Hepatocyte (in vitro differentiated cells): ENCODE data around the gene NOSIP. TPM values are rescaled to one million over a fixed set of nuclear protein-coding genes. Genes with fewer than 3 reads are reported as not detected.

Source experiments
- DNase-seq: peaks from one replicate; pipeline ENCODE4 v3.0.0-alpha.2; 2016; ENCODE audit warnings: low spot score
- H2AFZ ChIP-seq: fragments of 200-600 bp; sonication (generic); 2 replicates; pipeline ENCODE4 v1.6.0; 2016; ENCODE audit warnings: antibody characterized with exemption, mild to moderate bottlenecking
- H3K27ac ChIP-seq: fragments of 200-600 bp; sonication (generic); 2 replicates; pipeline ENCODE4 v1.5.1; 2016; ENCODE audit warnings: mild to moderate bottlenecking
- H3K27me3 ChIP-seq: fragments of 200-600 bp; sonication (generic); 2 replicates; pipeline ENCODE4 v1.6.1; 2016
- H3K36me3 ChIP-seq: fragments of 200-600 bp; sonication (generic); replicated peaks from 2 replicates; pipeline ENCODE4 v1.5.1; 2016; ENCODE audit warnings: low read depth; ENCODE audit not compliant: insufficient read depth
- H3K4me1 ChIP-seq: fragments of 200-600 bp; sonication (generic); 2 replicates; pipeline ENCODE4 v1.5.1; 2016; ENCODE audit warnings: mild to moderate bottlenecking, moderate library complexity; ENCODE audit not compliant: insufficient read depth
- H3K4me2 ChIP-seq: fragments of 200-600 bp; sonication (generic); 2 replicates; pipeline ENCODE4 v1.6.0; 2016
- H3K4me3 ChIP-seq: fragments of 200-600 bp; sonication (generic); 2 replicates; pipeline ENCODE4 v1.5.1; 2016; ENCODE audit warnings: mild to moderate bottlenecking
- H3K79me2 ChIP-seq: fragments of 200-600 bp; sonication (generic); 2 replicates; pipeline ENCODE4 v1.6.0; 2017; ENCODE audit warnings: mild to moderate bottlenecking
- H3K9me2 ChIP-seq: fragments of 200-600 bp; sonication (generic); replicated peaks from 2 replicates; pipeline ENCODE4 v1.6.0; 2017; ENCODE audit warnings: mild to moderate bottlenecking; ENCODE audit not compliant: insufficient read depth
- H3K9me3 ChIP-seq: fragments of 200-600 bp; sonication (generic); 2 replicates; pipeline ENCODE4 v1.5.1; 2016; ENCODE audit warnings: low read depth, mild to moderate bottlenecking
- H4K20me1 ChIP-seq: fragments of 200-600 bp; sonication (generic); 2 replicates; pipeline ENCODE4 v1.6.0; 2016; ENCODE audit warnings: mild to moderate bottlenecking; ENCODE audit not compliant: insufficient read depth, poor library complexity, severe bottlenecking
- CTCF ChIP-seq: fragments of 200-600 bp; sonication (generic); IDR thresholded peaks from 2 replicates; pipeline ENCODE4 v1.5.1; 2016; ENCODE audit warnings: antibody characterized with exemption, mild to moderate bottlenecking; ENCODE audit not compliant: poor library complexity
- EZH2 ChIP-seq: fragments of 200-600 bp; sonication (generic); IDR thresholded peaks from 2 replicates; pipeline ENCODE4 v1.6.1; 2016; ENCODE audit warnings: antibody characterized with exemption, mild to moderate bottlenecking, borderline replicate concordance
- EZH2phosphoT487 ChIP-seq: fragments of 200-600 bp; sonication (generic); IDR thresholded peaks from one replicate; pipeline ENCODE4 v1.6.1; 2018; ENCODE audit warnings: antibody characterized with exemption, mild to moderate bottlenecking, low read depth, moderate library complexity; ENCODE audit not compliant: unreplicated experiment, severe bottlenecking
- WGBS: methylation state at CpG from one replicate; pipeline ENCODE4 v1.1.6; 2016; ENCODE audit warnings: low lambda C conversion rate; ENCODE audit errors: missing lambda C conversion rate; 5-methylcytosine and 5-hydroxymethylcytosine counted together
- polyA plus RNA-seq: library from polyadenylated mRNA; unstranded; fragments of >200 nt; fragmentation: Nextera tagmentation; extraction: Ambion mirVana; gene quantifications from 2 replicates; pipeline ENCODE4 v1.2.1, GENCODE V29; 2016
- small RNA-seq: library from RNA; depleted of rRNA; stranded (forward); fragments of <200 nt; gene quantifications from one replicate; pipeline ENCODE3, GENCODE V24; 2014
- total RNA-seq: library from RNA; depleted of rRNA; stranded (reverse); fragments of >200 nt; gene quantifications from 2 replicates; pipeline ENCODE4 v1.2.3, GENCODE V29; 2014

Gene NOSIP
- total and polyA plus RNA-seq, 2 experiments from 2014 or later, result 52.8 to 93.9 TPM

GRCh38 chr19:49507803-49508494, 72.4 kb downstream of the NOSIP start:
- Histone ChIP-seq H3K27ac (no peak overlapping the region), H3K27me3 (no peaks in the 10 kb centered on the region), H3K9me2 (no peaks in the 10 kb centered on the region), H2AFZ (no peak overlapping the region), H3K79me2 (no peaks in the 10 kb centered on the region), H3K4me3 (no peak overlapping the region), H3K36me3 (no peaks in the 10 kb centered on the region), H3K4me1 (peaks cover 18% of the 10 kb centered on the region), H3K9me3 (no peaks in the 10 kb centered on the region), H4K20me1 (no peaks in the 10 kb centered on the region), H3K4me2 (no peak overlapping the region)
- WGBS, result 84% methylated on average over 12 of the region's 12 CpGs
- TF ChIP-seq EZH2phosphoT487, result no peak
- no peak for TF ChIP-seq CTCF
- no peak for TF ChIP-seq EZH2
- DNase-seq, result no peak

- Histone ChIP-seq H3K27ac (no peak overlapping the region), H3K27me3 (no peaks in the 10 kb centered on the region), H2AFZ (no peak overlapping the region), H3K36me3 (no peaks in the 10 kb centered on the region), H3K4me1 (peaks cover 11% of the 10 kb centered on the region), H3K79me2 (no peaks in the 10 kb centered on the region), H4K20me1 (no peaks in the 10 kb centered on the region), H3K4me2 (no peak overlapping the region), H3K4me3 (no peak overlapping the region), H3K9me3 (no peaks in the 10 kb centered on the region), H3K9me2 (no peaks in the 10 kb centered on the region)
- peak; percentile 79 for DNase-seq
- WGBS, result 10% methylated on average over 6 of the region's 8 CpGs
- TF ChIP-seq EZH2 (no peak), CTCF (peak; percentile 75), EZH2phosphoT487 (no peak)
Measured at GRCh38 chr19:49506575-49507105, 73.7 kb downstream of the NOSIP start.

Small RNAs within 50 kb of the gene (small RNA-seq; reads per million reads assigned to genes)
- gene RF00019, result not detected

Other genes starting within 250 kb of the NOSIP start
- 0.27 and 1.9 TPM in 2 replicates for gene CD37, start 245.2 kb downstream of the NOSIP start, total RNA-seq
- gene CD37, start 245.2 kb downstream of the NOSIP start, polyA plus RNA-seq, result 6.6 and 12.4 TPM in 2 replicates
- 35.4 and 42.2 TPM in 2 replicates for gene TEAD2, start 218.1 kb downstream of the NOSIP start, total RNA-seq
- gene TEAD2, start 218.1 kb downstream of the NOSIP start, polyA plus RNA-seq, result 36.1 and 41.4 TPM in 2 replicates
- 2.2 and 2.9 TPM in 2 replicates for gene DKKL1, start 216.7 kb downstream of the NOSIP start, total RNA-seq
- gene DKKL1, start 216.7 kb downstream of the NOSIP start, polyA plus RNA-seq, result 4.0 and 6.0 TPM in 2 replicates
- gene KASH5, start 192.3 kb downstream of the NOSIP start, total RNA-seq, result not detected in 2 replicates
- gene KASH5, start 192.3 kb downstream of the NOSIP start, polyA plus RNA-seq, result not detected in 2 replicates
- gene PTH2, start 157.1 kb downstream of the NOSIP start, total RNA-seq, result not detected in 2 replicates
- gene PTH2, start 157.1 kb downstream of the NOSIP start, polyA plus RNA-seq, result not detected in 2 replicates
- not detected in 2 replicates for gene GFY, start 155.2 kb downstream of the NOSIP start, total RNA-seq
- not detected in 2 replicates for gene GFY, start 155.2 kb downstream of the NOSIP start, polyA plus RNA-seq
- 0.13 TPM in 1 of 2 replicates, not detected in the other for gene SLC17A7, start 139.0 kb downstream of the NOSIP start, total RNA-seq
- 0.51 TPM in 1 of 2 replicates, not detected in the other for gene SLC17A7, start 139.0 kb downstream of the NOSIP start, polyA plus RNA-seq
- 72.1 and 73.2 TPM in 2 replicates for gene PIH1D1, start 128.7 kb downstream of the NOSIP start, total RNA-seq
- gene PIH1D1, start 128.7 kb downstream of the NOSIP start, polyA plus RNA-seq, result 79.8 and 98.9 TPM in 2 replicates
- gene ALDH16A1, start 127.3 kb downstream of the NOSIP start, total RNA-seq, result 29.9 and 32.4 TPM in 2 replicates
- gene ALDH16A1, start 127.3 kb downstream of the NOSIP start, polyA plus RNA-seq, result 36.5 and 38.7 TPM in 2 replicates
- 0.24 and 1.3 TPM in 2 replicates for gene FLT3LG, start 106.3 kb downstream of the NOSIP start, total RNA-seq
- gene FLT3LG, start 106.3 kb downstream of the NOSIP start, polyA plus RNA-seq, result 2.8 and 3.0 TPM in 2 replicates
- 1,997 and 2,349 TPM in 2 replicates for gene RPL13A, start 92.9 kb downstream of the NOSIP start, total RNA-seq
- 904 and 953 TPM in 2 replicates for gene RPL13A, start 92.9 kb downstream of the NOSIP start, polyA plus RNA-seq
- gene RPS11, start 84.1 kb downstream of the NOSIP start, total RNA-seq, result 3,532 and 3,955 TPM in 2 replicates
- 672 and 689 TPM in 2 replicates for gene RPS11, start 84.1 kb downstream of the NOSIP start, polyA plus RNA-seq
- 313 and 321 TPM in 2 replicates for gene FCGRT, start 67.9 kb downstream of the NOSIP start, total RNA-seq
- 509 and 519 TPM in 2 replicates for gene FCGRT, start 67.9 kb downstream of the NOSIP start, polyA plus RNA-seq
- gene RCN3, start 52.6 kb downstream of the NOSIP start, total RNA-seq, result 20.5 and 25.8 TPM in 2 replicates
- 81.4 and 85.4 TPM in 2 replicates for gene RCN3, start 52.6 kb downstream of the NOSIP start, polyA plus RNA-seq
- 6.0 and 10.2 TPM in 2 replicates for gene PRRG2, start 760 bp upstream of the NOSIP start, total RNA-seq
- gene PRRG2, start 760 bp upstream of the NOSIP start, polyA plus RNA-seq, result 4.0 and 4.3 TPM in 2 replicates
- 2.1 and 3.7 TPM in 2 replicates for gene PRR12, start 10.6 kb upstream of the NOSIP start, total RNA-seq
- 2.7 and 3.0 TPM in 2 replicates for gene PRR12, start 10.6 kb upstream of the NOSIP start, polyA plus RNA-seq
- 19.2 and 32.6 TPM in 2 replicates for gene RRAS, start 59.6 kb upstream of the NOSIP start, total RNA-seq
- 107 and 125 TPM in 2 replicates for gene RRAS, start 59.6 kb upstream of the NOSIP start, polyA plus RNA-seq
- gene SCAF1, start 61.7 kb upstream of the NOSIP start, total RNA-seq, result 9.8 and 18.6 TPM in 2 replicates
- gene SCAF1, start 61.7 kb upstream of the NOSIP start, polyA plus RNA-seq, result 12.4 and 12.6 TPM in 2 replicates
- 39.2 and 55.6 TPM in 2 replicates for gene IRF3, start 85.3 kb upstream of the NOSIP start, total RNA-seq
- 38.8 and 41.8 TPM in 2 replicates for gene IRF3, start 85.3 kb upstream of the NOSIP start, polyA plus RNA-seq
- gene BCL2L12, start 85.4 kb upstream of the NOSIP start, total RNA-seq, result 4.9 and 13.8 TPM in 2 replicates
- gene BCL2L12, start 85.4 kb upstream of the NOSIP start, polyA plus RNA-seq, result 28.3 and 32.5 TPM in 2 replicates
- gene PRMT1, start 96.7 kb upstream of the NOSIP start, total RNA-seq, result 189 and 195 TPM in 2 replicates
- 175 and 180 TPM in 2 replicates for gene PRMT1, start 96.7 kb upstream of the NOSIP start, polyA plus RNA-seq
- 0.12 and 0.50 TPM in 2 replicates for gene ADM5, start 109.0 kb upstream of the NOSIP start, total RNA-seq
- gene ADM5, start 109.0 kb upstream of the NOSIP start, polyA plus RNA-seq, result not detected in 2 replicates
- 6.2 and 6.7 TPM in 2 replicates for gene CPT1C, start 110.6 kb upstream of the NOSIP start, total RNA-seq
- gene CPT1C, start 110.6 kb upstream of the NOSIP start, polyA plus RNA-seq, result 6.8 and 10.0 TPM in 2 replicates
- not detected in 2 replicates for gene TSKS, start 182.8 kb upstream of the NOSIP start, total RNA-seq
- not detected in 2 replicates for gene TSKS, start 182.8 kb upstream of the NOSIP start, polyA plus RNA-seq
- 59.3 and 64.8 TPM in 2 replicates for gene AP2A1, start 186.4 kb upstream of the NOSIP start, total RNA-seq
- 60.4 and 62.1 TPM in 2 replicates for gene AP2A1, start 186.4 kb upstream of the NOSIP start, polyA plus RNA-seq
- 19.5 and 20.5 TPM in 2 replicates for gene FUZ, start 232.7 kb upstream of the NOSIP start, total RNA-seq
- gene FUZ, start 232.7 kb upstream of the NOSIP start, polyA plus RNA-seq, result 20.4 and 24.2 TPM in 2 replicates
- gene MED25, start 237.7 kb upstream of the NOSIP start, total RNA-seq, result 23.0 and 29.6 TPM in 2 replicates
- 83.9 and 100 TPM in 2 replicates for gene MED25, start 237.7 kb upstream of the NOSIP start, polyA plus RNA-seq